SH-SY5Y (cell line): Measurements from ENCODE around the gene PTPRD.

Experiments used
- GATA2 ChIP-seq: IDR thresholded peaks from 2 replicates; pipeline ENCODE4 v1.6.1; 2011; ENCODE audit warnings: mild to moderate bottlenecking, low read depth, low read length
- GATA3 ChIP-seq: IDR thresholded peaks from 2 replicates; pipeline ENCODE4 v1.6.1; 2011; ENCODE audit warnings: low read depth, mild to moderate bottlenecking, low read length, moderate library complexity

- TF ChIP-seq GATA2 = no peak
- TF ChIP-seq GATA3 = no peak
Measured at GRCh38 chr9:10436756-10437155, 176.0 kb downstream of the PTPRD start.
